ENCODE data around the gene KRT74. TPM values are rescaled to one million over a fixed set of nuclear protein-coding genes. Genes with fewer than 3 reads are reported as not detected.

KRT74 gene
- total RNA-seq, 1 donor from 2014 or later = not detected

DNA sequence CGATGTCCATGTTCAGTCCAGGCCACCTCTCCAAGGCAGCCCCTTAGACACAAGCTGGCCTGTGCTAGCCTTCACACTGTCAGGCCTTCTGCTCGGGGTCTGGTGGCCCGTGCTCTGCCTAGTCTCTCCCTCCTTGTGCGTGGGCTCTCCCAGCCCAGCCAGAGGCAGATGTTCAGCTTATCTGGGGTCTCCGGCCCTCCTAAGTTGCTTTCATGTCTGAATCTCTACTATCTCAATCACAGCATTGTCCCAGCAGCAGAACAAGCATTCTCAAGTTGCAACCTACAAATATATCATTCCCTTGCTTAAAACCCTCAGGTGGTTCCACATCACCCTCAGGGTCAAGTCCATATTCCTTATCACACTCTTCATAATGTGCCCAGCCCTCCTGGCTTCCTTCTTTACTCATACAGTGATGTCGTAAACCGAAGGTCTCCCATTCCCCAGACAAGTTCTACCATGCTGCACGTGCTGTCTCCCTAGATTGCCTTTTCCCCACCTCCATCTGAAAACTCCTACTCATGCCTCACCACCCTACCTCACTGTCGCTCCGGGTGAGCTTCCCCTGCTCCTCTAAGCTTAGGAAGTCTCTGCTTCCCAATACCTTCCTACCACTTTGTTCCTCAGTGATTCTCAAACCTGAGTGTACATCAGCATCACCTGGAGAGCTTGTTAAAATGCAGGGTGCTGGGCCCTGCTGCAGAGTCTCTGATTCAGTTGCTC, 43.2 kb upstream of the KRT74 start:
- no peaks in the 10 kb centered on the region for H3K4me1 Mint-ChIP-seq (ENCODE audit: low read depth)
- no peak for DNase-seq (ENCODE audit: low spot score)
- H3K27ac Mint-ChIP-seq (ENCODE audit: unreplicated experiment) = no peak overlapping the region
- peaks cover 73% of the 10 kb centered on the region for H3K27me3 Mint-ChIP-seq (ENCODE audit: low read depth)
- no peaks in the 10 kb centered on the region for H3K9me3 Mint-ChIP-seq (ENCODE audit: low read depth)
- TF ChIP-seq, protein P1, sequence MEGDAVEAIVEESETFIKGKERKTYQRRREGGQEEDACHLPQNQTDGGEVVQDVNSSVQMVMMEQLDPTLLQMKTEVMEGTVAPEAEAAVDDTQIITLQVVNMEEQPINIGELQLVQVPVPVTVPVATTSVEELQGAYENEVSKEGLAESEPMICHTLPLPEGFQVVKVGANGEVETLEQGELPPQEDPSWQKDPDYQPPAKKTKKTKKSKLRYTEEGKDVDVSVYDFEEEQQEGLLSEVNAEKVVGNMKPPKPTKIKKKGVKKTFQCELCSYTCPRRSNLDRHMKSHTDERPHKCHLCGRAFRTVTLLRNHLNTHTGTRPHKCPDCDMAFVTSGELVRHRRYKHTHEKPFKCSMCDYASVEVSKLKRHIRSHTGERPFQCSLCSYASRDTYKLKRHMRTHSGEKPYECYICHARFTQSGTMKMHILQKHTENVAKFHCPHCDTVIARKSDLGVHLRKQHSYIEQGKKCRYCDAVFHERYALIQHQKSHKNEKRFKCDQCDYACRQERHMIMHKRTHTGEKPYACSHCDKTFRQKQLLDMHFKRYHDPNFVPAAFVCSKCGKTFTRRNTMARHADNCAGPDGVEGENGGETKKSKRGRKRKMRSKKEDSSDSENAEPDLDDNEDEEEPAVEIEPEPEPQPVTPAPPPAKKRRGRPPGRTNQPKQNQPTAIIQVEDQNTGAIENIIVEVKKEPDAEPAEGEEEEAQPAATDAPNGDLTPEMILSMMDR (IDR thresholded peaks at IDR 0.05) = no peak
- H3K36me3 Mint-ChIP-seq (ENCODE audit: low read depth) = peaks cover 2% of the 10 kb centered on the region
- H3K4me3 Mint-ChIP-seq (ENCODE audit: unreplicated experiment) = no peak overlapping the region

- Mint-ChIP-seq H3K9me3 (ENCODE audit: low read depth) (no peaks in the 10 kb centered on the region), H3K36me3 (ENCODE audit: low read depth) (peaks cover 2% of the 10 kb centered on the region), H3K27me3 (ENCODE audit: low read depth) (peaks cover 72% of the 10 kb centered on the region), H3K27ac (ENCODE audit: unreplicated experiment) (no peak overlapping the region), H3K4me3 (ENCODE audit: unreplicated experiment) (no peak overlapping the region), H3K4me1 (ENCODE audit: low read depth) (no peaks in the 10 kb centered on the region)
- no peak for DNase-seq (ENCODE audit: low spot score)
- TF ChIP-seq, protein P1 (IDR thresholded peaks at IDR 0.05) = no peak
Measured at GRCh38 chr12:52615912-52616311, 42.3 kb upstream of the KRT74 start.

- H3K4me3 Mint-ChIP-seq (ENCODE audit: unreplicated experiment) = no peak overlapping the region
- no peak for DNase-seq (ENCODE audit: low spot score)
- TF ChIP-seq, protein P1 (IDR thresholded peaks at IDR 0.05) = no peak
- no peaks in the 10 kb centered on the region for H3K36me3 Mint-ChIP-seq (ENCODE audit: low read depth)
- H3K27me3 Mint-ChIP-seq (ENCODE audit: low read depth) = peaks cover 71% of the 10 kb centered on the region
- H3K9me3 Mint-ChIP-seq (ENCODE audit: low read depth) = no peaks in the 10 kb centered on the region
- no peak overlapping the region for H3K27ac Mint-ChIP-seq (ENCODE audit: unreplicated experiment)
- H3K4me1 Mint-ChIP-seq (ENCODE audit: low read depth) = no peaks in the 10 kb centered on the region
Measured at GRCh38 chr12:52615208-52615868, 41.7 kb upstream of the KRT74 start.

DNA sequence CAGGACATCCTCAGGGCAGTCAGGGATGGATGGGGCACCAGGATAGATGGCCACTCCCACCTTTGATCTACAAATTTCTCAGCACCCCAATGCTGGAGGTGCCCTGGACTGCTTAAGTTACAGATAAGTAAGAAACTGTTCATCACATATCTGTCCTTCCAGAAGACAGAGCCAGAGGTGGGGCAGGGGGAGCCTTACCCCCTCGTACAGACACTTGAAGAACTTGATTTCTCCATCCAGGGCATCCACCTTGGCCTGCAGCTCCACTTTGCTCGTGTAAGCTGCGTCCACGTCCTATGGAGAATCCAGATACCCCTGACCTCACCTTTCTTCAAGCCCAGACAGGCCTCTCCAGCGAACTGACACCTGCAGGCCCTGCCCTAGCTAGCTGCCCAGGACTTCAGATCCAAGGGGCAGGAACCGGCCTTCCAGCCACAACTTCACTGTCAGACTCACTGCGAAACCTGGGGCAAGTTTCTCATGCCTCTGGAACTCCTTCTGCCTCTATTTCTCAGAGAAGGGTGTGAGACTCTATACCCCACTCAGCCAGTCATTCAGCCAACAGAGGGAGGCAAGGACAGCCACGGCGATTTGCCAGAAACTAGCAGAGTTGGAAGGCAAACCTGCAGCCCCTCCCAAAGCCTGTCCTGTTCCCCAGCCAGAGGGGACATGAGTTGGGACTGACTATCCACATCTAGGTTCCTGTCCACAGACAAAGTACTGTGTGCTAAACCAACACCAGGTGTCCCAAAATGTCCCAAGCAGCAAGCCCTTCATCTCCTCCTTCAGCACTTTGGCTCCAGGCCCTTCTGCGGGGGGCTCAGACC, 41.0 kb upstream of the KRT74 start:
- TF ChIP-seq, protein P1 (IDR thresholded peaks at IDR 0.05) = no peak
- no peaks in the 10 kb centered on the region for H3K4me1 Mint-ChIP-seq (ENCODE audit: low read depth)
- no peak for DNase-seq (ENCODE audit: low spot score)
- peaks cover 74% of the 10 kb centered on the region for H3K27me3 Mint-ChIP-seq (ENCODE audit: low read depth)
- no peak overlapping the region for H3K4me3 Mint-ChIP-seq (ENCODE audit: unreplicated experiment)
- H3K9me3 Mint-ChIP-seq (ENCODE audit: low read depth) = no peaks in the 10 kb centered on the region
- no peak overlapping the region for H3K27ac Mint-ChIP-seq (ENCODE audit: unreplicated experiment)
- no peaks in the 10 kb centered on the region for H3K36me3 Mint-ChIP-seq (ENCODE audit: low read depth)

GRCh38 chr12:52613384-52614030, 39.9 kb upstream of the KRT74 start:
- TF ChIP-seq, protein P1 (IDR thresholded peaks at IDR 0.05) = no peak
- no peak overlapping the region for H3K4me3 Mint-ChIP-seq (ENCODE audit: unreplicated experiment)
- no peaks in the 10 kb centered on the region for H3K4me1 Mint-ChIP-seq (ENCODE audit: low read depth)
- H3K9me3 Mint-ChIP-seq (ENCODE audit: low read depth) = no peaks in the 10 kb centered on the region
- DNase-seq (ENCODE audit: low spot score) = no peak
- H3K27me3 Mint-ChIP-seq (ENCODE audit: low read depth) = peaks cover 78% of the 10 kb centered on the region
- H3K36me3 Mint-ChIP-seq (ENCODE audit: low read depth) = no peaks in the 10 kb centered on the region
- H3K27ac Mint-ChIP-seq (ENCODE audit: unreplicated experiment) = no peak overlapping the region

All from chondrocyte (in vitro differentiated cells).